Activated CD4-positive, alpha-beta memory T cell treated with anti-CD3 and anti-CD28 coated beads, Interleukin-2, amount 10 ng/mL, durations not matched to agents 7 days and 5 days (primary cell): ENCODE data around the gene PNPLA5. TPM values are rescaled to one million over a fixed set of nuclear protein-coding genes. Genes with fewer than 3 reads are reported as not detected.

ENCODE experiments used
- CTCF ChIA-PET: fragments of 350-600 bp; sonication (Branson Sonifier 250); formaldehyde crosslinking; loops from one replicate; lab custom pipeline; 2021; ENCODE audit warnings: antibody characterized with exemption, inconsistent platforms; lab: Charles Lee
- POLR2A ChIA-PET: fragments of 350-600 bp; sonication (Branson Sonifier 250); formaldehyde crosslinking; loops from one replicate; lab custom pipeline; 2021; ENCODE audit warnings: antibody characterized with exemption; lab: Charles Lee
- DNase-seq: peaks from one replicate; pipeline ENCODE4 v3.0.0-alpha.2; 2020
- H3K27ac Mint-ChIP-seq: one replicate; pipeline ENCODE4 v1.8.0; 2021; ENCODE audit warnings: mild to moderate bottlenecking, mixed read lengths
- H3K27me3 Mint-ChIP-seq: one replicate; pipeline ENCODE4 v1.8.0; 2021; ENCODE audit warnings: mixed read lengths
- H3K36me3 Mint-ChIP-seq: one replicate; pipeline ENCODE4 v1.8.0; 2021; ENCODE audit warnings: low read depth, mixed read lengths
- H3K4me1 Mint-ChIP-seq: one replicate; pipeline ENCODE4 v1.8.0; 2021; ENCODE audit warnings: mixed read lengths
- H3K4me3 Mint-ChIP-seq: one replicate; pipeline ENCODE4 v1.8.0; 2021; ENCODE audit warnings: mild to moderate bottlenecking, mixed read lengths
- H3K9me3 Mint-ChIP-seq: one replicate; pipeline ENCODE4 v1.8.0; 2021; ENCODE audit warnings: mixed read lengths
- total RNA-seq, 2 experiments: library from RNA; stranded (reverse); gene quantifications; one replicate each; pipeline ENCODE4 v1.2.3, GENCODE V29; 2021

PNPLA5 gene
- total RNA-seq, 2 experiments from 2014 or later = not detected

DNA sequence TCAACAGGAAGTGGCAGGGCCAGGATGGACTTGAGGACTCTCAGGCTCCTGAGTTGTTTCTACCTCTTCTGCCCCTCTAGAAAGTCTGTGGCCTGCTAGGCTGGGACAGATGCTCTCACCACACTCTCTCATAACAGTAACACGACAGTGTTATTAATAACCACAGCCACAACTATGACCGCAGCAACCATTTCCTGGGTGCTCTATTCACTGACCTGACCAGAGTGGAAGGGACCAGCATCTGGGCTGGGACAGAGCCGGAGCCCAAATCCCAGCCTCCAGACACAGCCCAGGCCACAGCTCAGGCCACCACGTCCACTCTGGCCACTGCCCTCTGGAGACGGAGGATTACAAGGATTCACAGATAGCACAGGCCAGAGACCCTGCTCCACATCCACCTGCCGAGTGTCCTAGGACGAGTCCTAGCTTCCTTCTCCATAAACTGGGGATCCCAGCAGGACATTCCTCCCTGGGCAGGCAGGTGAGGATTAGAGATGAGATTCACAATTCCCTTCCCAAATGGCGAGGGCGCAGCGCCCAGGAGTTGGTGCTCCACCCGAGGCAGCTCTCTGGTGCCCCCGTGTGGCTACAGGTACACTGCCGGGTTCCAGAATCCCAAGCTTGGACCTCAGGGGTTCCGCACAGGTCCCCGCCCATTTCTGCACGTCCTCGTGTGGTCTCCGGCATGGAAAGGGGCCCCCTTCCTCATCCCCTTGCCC, 7.1 kb downstream of the PNPLA5 start:
- no peak overlapping the region for H3K4me3 Mint-ChIP-seq
- no peaks in the 10 kb centered on the region for H3K9me3 Mint-ChIP-seq
- H3K27ac Mint-ChIP-seq = no peak overlapping the region
- no peaks in the 10 kb centered on the region for H3K36me3 Mint-ChIP-seq
- POLR2A ChIA-PET = no interaction called here
- CTCF ChIA-PET = interaction anchor here (0.8 to 1.3 kb wide), 9 partner anchors 8 to 1218 kb away, joined by 3 to 15 read pairs (median 3); partner anchors contain the start of gene EFCAB6
- no peaks in the 10 kb centered on the region for H3K4me1 Mint-ChIP-seq
- peak; percentile 50 for DNase-seq
- peaks cover 17% of the 10 kb centered on the region for H3K27me3 Mint-ChIP-seq

- CTCF ChIA-PET = interaction anchor here (0.6 to 1.5 kb wide), 22 partner anchors 9 to 531 kb away, joined by 3 to 24 read pairs (median 4); partner anchors contain the start of genes PNPLA3 and SAMM50
- no peak overlapping the region for H3K4me3 Mint-ChIP-seq
- no peaks in the 10 kb centered on the region for H3K9me3 Mint-ChIP-seq
- POLR2A ChIA-PET = interaction anchor here (0.7 kb wide), 1 partner anchor 62 kb away, joined by 3 read pairs; no protein-coding TSS in a partner anchor
- H3K36me3 Mint-ChIP-seq = no peaks in the 10 kb centered on the region
- no peak overlapping the region for H3K27ac Mint-ChIP-seq
- H3K4me1 Mint-ChIP-seq = no peaks in the 10 kb centered on the region
- peaks cover 12% of the 10 kb centered on the region for H3K27me3 Mint-ChIP-seq
- no peak for DNase-seq
Measured at GRCh38 chr22:43883719-43884415, 7.9 kb downstream of the PNPLA5 start.

GRCh38 chr22:43883012-43883661, 8.7 kb downstream of the PNPLA5 start:
- H3K27ac Mint-ChIP-seq = no peak overlapping the region
- peaks cover 9% of the 10 kb centered on the region for H3K27me3 Mint-ChIP-seq
- DNase-seq = peak; percentile 57
- POLR2A ChIA-PET = interaction anchor here (0.7 kb wide), 1 partner anchor 63 kb away, joined by 3 read pairs; no protein-coding TSS in a partner anchor
- no peaks in the 10 kb centered on the region for H3K4me1 Mint-ChIP-seq
- no peaks in the 10 kb centered on the region for H3K9me3 Mint-ChIP-seq
- no peak overlapping the region for H3K4me3 Mint-ChIP-seq
- no peaks in the 10 kb centered on the region for H3K36me3 Mint-ChIP-seq
- CTCF ChIA-PET = interaction anchor here (0.6 to 1.5 kb wide), 24 partner anchors 10 to 530 kb away, joined by 3 to 24 read pairs (median 4); partner anchors contain the start of genes PNPLA3 and SAMM50

- Mint-ChIP-seq H3K4me1 (no peaks in the 10 kb centered on the region), H3K27me3 (peaks cover 7% of the 10 kb centered on the region), H3K36me3 (no peaks in the 10 kb centered on the region), H3K9me3 (no peaks in the 10 kb centered on the region), H3K27ac (no peak overlapping the region), H3K4me3 (no peak overlapping the region)
- ChIA-PET CTCF (interaction anchor here (0.8 to 1.5 kb wide), 15 partner anchors 11 to 205 kb away, joined by 3 to 24 read pairs (median 4); partner anchors contain the start of gene PNPLA3), POLR2A (interaction anchor here (1.0 kb wide), 1 partner anchor 70 kb away, joined by 3 read pairs; the partner anchor contains the start of gene EFCAB6)
- DNase-seq = no peak
Measured at GRCh38 chr22:43882122-43882767, 9.6 kb downstream of the PNPLA5 start.

- Mint-ChIP-seq H3K27ac (no peak overlapping the region), H3K27me3 (peaks cover 4% of the 10 kb centered on the region), H3K36me3 (no peaks in the 10 kb centered on the region), H3K9me3 (no peaks in the 10 kb centered on the region), H3K4me3 (no peak overlapping the region), H3K4me1 (no peaks in the 10 kb centered on the region)
- POLR2A ChIA-PET = interaction anchor here (1.0 kb wide), 1 partner anchor 69 kb away, joined by 3 read pairs; the partner anchor contains the start of gene EFCAB6
- CTCF ChIA-PET = no interaction called here
- no peak for DNase-seq
Measured at GRCh38 chr22:43881091-43882061, 10.4 kb downstream of the PNPLA5 start.

GRCh38 chr22:43880541-43880991, 11.2 kb downstream of the PNPLA5 start:
- POLR2A ChIA-PET = no interaction called here
- Mint-ChIP-seq H3K9me3 (no peaks in the 10 kb centered on the region), H3K27me3 (peaks cover 4% of the 10 kb centered on the region), H3K27ac (no peak overlapping the region), H3K4me3 (no peak overlapping the region), H3K36me3 (no peaks in the 10 kb centered on the region), H3K4me1 (no peaks in the 10 kb centered on the region)
- no peak for DNase-seq
- CTCF ChIA-PET = no interaction called here

DNA sequence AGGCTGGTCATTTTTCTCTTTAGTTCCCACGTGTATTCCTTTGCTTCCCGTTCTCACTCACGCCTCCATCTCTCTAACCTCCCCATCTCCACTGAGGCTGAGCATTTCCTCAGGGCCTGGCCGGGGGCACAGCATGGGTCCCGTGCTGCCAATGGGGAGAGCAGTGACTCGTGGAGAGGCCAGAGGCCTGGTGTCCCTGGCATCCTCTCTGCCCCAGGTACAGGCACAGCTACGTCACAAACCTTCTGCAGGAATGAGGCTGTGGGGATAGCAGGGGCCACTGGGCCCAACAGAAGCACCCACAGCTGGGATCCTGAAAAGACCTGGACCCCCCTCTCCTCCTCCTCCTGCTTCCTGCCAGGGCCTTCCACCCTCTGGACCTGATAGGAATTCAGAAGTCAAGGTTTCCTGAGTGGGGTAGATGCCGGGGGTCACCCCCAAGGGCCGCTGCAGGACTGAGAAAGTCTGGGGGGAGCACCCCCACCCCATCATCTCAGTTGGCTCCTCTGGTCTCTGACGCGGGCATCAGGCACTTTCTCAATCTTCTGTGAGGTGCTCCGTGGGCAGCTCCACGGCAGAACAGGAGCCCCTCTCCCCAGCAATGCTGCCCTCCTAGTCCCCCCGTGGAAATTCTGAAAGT, 11.8 kb downstream of the PNPLA5 start:
- Mint-ChIP-seq H3K4me3 (no peak overlapping the region), H3K36me3 (no peaks in the 10 kb centered on the region), H3K27ac (no peak overlapping the region), H3K27me3 (peaks cover 5% of the 10 kb centered on the region), H3K4me1 (no peaks in the 10 kb centered on the region), H3K9me3 (no peaks in the 10 kb centered on the region)
- no peak for DNase-seq
- CTCF ChIA-PET = no interaction called here
- POLR2A ChIA-PET = no interaction called here

- ChIA-PET POLR2A (no interaction called here), CTCF (no interaction called here)
- Mint-ChIP-seq H3K27ac (no peak overlapping the region), H3K36me3 (no peaks in the 10 kb centered on the region), H3K27me3 (peaks cover 7% of the 10 kb centered on the region), H3K4me1 (no peaks in the 10 kb centered on the region), H3K4me3 (no peak overlapping the region), H3K9me3 (no peaks in the 10 kb centered on the region)
- DNase-seq = no peak
Measured at GRCh38 chr22:43878831-43879550, 12.8 kb downstream of the PNPLA5 start.

DNA sequence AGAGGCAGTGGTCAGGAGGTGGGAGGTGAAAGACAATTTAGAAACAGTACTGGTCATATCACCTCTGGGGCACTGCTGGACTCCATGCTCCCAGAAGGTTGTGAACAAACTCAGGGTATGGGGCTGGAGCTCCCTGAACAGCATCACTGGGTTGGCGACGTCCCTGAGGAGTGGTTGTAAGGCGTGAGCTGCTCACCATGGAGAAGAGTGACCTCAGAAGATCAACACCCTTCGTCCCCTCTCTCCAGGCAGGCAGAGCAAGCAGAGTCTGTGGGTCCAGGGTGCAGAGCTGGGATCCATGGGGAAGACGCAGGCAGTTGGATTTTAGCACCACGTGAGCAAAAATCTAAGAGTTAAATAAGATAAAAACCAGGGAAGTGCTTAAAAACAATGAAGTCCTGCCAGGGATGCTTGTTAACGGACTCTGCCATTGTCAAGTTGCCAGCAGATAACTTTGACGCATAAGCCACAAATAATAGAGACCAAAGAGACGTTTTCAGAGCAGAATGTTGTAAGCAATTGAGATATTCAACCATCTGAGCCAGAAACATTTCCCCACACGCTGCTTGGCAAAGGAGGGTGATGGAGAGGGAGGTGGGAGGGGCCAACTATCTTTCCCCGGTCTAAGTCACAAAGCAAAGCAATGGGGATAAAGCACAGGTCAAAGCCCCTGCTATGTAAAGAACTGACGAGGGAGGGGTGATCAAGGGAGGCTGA, 13.6 kb downstream of the PNPLA5 start:
- no peaks in the 10 kb centered on the region for H3K9me3 Mint-ChIP-seq
- H3K4me1 Mint-ChIP-seq = no peaks in the 10 kb centered on the region
- H3K27ac Mint-ChIP-seq = no peak overlapping the region
- ChIA-PET POLR2A (no interaction called here), CTCF (no interaction called here)
- H3K4me3 Mint-ChIP-seq = no peak overlapping the region
- no peak for DNase-seq
- peaks cover 7% of the 10 kb centered on the region for H3K27me3 Mint-ChIP-seq
- H3K36me3 Mint-ChIP-seq = no peaks in the 10 kb centered on the region

GRCh38 chr22:43876866-43877509, 14.8 kb downstream of the PNPLA5 start:
- no peak for DNase-seq
- Mint-ChIP-seq H3K36me3 (no peaks in the 10 kb centered on the region), H3K27me3 (peaks cover 3% of the 10 kb centered on the region), H3K9me3 (no peaks in the 10 kb centered on the region), H3K4me1 (no peaks in the 10 kb centered on the region), H3K4me3 (no peak overlapping the region), H3K27ac (no peak overlapping the region)
- CTCF ChIA-PET = interaction anchor here (0.5 to 1.7 kb wide), 2 partner anchors 8 to 1694 kb away, joined by 4 to 7 read pairs; no protein-coding TSS in a partner anchor
- POLR2A ChIA-PET = no interaction called here
